Erythroblast (primary cell): ENCODE measurements around the gene PDE9A.

ENCODE experiments used
- DNase-seq, 2 experiments: peaks; one replicate each; lab custom pipeline; 2025; lab: John Stamatoyannopoulos, UW
- GATA1 ChIP-seq: IDR thresholded peaks from 2 replicates; pipeline ENCODE4 v1.6.1; 2011; ENCODE audit warnings: low read depth, mild to moderate bottlenecking, control low read depth, low read length, moderate library complexity
- POLR2A ChIP-seq: IDR thresholded peaks from 2 replicates; pipeline ENCODE4 v1.6.1; 2011; ENCODE audit warnings: mild to moderate bottlenecking, low read length

PDE9A gene

DNA sequence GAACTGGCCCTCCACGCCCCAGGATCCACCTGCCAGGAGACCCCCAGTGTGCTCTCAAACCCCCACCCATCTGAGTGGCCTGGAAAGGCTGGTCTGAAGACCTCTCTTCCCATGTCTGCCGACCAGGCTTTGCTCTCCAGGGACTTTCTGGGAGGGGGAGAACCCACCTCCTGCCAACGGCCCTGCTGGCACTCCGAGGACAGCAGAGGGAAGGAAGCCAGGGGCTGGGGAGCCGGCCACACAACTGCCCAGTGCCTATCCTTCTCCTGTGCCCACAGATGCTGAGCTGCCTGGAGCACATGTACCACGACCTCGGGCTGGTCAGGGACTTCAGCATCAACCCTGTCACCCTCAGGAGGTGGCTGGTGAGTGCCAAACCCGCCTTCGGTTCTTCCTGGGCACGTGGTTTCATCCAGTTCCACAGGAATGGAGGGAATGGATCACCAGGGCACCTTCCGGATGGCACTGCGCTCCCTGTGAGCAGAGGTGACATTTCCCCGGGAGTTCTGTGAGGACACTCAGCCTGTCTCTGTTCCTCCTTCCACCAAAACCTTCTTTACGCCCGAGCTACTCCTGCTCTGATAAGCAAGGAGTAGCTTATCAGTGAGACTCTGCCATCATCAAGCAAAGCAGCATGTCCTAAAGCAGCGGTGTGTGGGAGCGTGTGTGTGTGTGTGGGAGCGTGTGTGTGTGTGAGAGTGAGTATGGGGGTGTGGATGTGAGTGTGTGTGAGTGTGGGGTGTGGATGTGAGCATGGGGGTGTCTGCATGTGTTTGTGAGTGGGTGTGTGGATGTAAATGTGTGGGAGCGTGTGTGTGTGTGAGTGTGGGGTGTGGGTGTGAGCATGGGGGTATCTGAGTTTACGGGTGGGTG lies 105.5 kb downstream of the PDE9A start:
- DNase-seq = no peak
- no peak for TF ChIP-seq GATA1
- no peak for TF ChIP-seq POLR2A

DNA sequence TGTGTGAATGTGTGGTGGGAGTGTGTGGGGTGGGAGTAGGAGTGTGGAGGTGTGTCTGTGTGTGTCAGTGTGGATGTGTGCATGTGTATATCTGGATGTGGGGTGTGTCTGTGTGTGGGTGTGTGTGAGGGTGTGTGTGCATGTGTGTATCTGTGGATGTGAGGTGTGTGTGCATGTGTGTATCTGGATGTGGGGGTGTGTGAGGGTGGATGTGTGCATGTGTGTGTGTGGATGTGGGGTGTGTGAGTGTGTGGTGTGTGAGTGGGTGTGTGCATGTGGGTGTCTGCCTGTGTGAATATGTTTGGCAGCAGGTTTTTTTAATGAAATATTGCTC lies 106.1 kb downstream of the PDE9A start:
- DNase-seq = no peak
- TF ChIP-seq POLR2A (no peak), GATA1 (no peak)

- no peak for DNase-seq
- TF ChIP-seq POLR2A (no peak), GATA1 (no peak)
These were observed 107.0 kb downstream of the PDE9A start for GRCh38 chr21:42760361-42760950.

GRCh38 chr21:42760951-42761751 lies 107.7 kb downstream of the PDE9A start:
- no peak for TF ChIP-seq GATA1
- DNase-seq = no peak

GRCh38 chr21:42761776-42762335 lies 108.4 kb downstream of the PDE9A start:
- DNase-seq = no peak
- TF ChIP-seq POLR2A = no peak
- TF ChIP-seq GATA1 = no peak

GRCh38 chr21:42763581-42764442 lies 110.4 kb downstream of the PDE9A start:
- no peak for DNase-seq
- TF ChIP-seq POLR2A = no peak
- no peak for TF ChIP-seq GATA1

- no peak for DNase-seq
- TF ChIP-seq GATA1 (no peak), POLR2A (no peak)
These were observed 111.0 kb downstream of the PDE9A start for GRCh38 chr21:42764443-42764760.

DNA sequence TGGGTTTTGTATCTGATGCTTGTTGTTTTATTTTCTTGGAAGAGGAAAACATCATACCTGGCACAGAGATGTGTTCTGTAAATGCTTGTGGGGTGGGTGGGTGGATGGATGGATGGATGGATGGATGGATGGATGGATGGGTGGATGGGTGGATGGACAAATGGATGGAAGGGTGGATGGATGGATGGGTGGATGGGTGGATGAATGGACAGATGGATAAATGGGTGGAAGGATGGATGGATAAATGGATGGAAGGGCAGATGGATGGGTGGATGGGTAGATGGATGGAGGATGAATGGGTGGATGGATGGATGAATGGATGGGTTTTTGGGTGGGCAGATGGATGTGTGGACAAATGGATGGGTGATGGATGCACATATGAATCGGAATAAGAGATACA lies 111.5 kb downstream of the PDE9A start:
- DNase-seq = no peak
- TF ChIP-seq POLR2A (no peak), GATA1 (no peak)

GRCh38 chr21:42765656-42766055 lies 112.2 kb downstream of the PDE9A start:
- TF ChIP-seq POLR2A (no peak), GATA1 (no peak)

DNA sequence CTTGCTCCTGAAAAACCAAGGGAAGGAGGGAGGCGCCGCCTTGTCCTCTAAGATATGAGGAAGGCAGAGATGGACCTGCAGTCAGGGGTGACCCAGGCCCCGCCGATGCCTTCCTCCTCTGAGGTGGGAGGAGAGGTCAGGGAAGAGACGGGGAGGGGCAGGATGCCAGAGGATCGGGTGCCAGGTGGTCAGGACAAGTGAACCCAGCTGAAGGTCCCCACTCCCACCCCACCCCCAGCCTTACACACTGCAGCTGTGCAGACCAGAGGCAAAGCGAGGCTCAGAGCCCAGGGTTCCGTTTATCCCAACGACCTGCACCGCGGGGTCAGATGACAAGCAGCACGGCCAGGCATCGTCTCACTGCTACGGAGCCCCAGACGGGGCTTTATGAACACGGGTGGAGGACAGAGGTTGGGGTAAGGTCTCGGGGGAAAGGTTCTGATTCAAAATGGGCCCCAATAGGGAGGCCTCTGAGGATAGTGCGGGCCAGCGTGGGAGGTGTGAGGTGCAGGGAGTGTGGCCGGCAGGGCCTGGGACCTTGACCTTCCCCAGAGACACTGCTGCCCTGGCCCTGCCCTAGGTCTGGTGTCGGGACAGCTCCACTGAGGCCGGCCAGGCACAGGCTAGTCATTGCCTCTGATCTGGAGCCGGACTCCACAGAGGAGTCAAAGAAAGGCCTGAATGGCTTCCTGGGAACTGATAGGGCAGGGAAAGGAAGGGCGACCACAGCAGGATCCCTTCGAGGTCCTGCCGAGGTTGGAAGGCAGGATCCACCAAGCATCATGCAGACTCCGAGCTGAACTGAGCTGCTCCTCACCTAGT lies 113.5 kb downstream of the PDE9A start:
- no peak for TF ChIP-seq GATA1
- no peak for TF ChIP-seq POLR2A
- no peak for DNase-seq

More at GRCh38 chr21:42765656-42766055, 112.2 kb downstream of the PDE9A start:
- no peak for DNase-seq

DNA sequence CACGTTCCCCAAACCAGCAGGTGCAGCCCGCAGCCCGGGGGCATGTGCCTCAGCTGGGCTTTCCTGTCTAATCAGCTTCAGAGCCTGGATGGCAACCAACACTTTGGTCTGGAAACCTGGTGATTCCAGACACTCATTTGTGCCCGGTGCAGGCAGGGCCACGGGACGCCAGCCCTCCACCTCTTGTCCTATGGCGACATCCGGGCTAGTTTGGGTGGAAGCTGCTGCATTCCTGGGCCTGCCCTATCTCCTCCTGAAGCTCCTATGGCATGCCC lies 114.1 kb downstream of the PDE9A start:
- no peak for TF ChIP-seq POLR2A
- TF ChIP-seq GATA1 = no peak
- no peak for DNase-seq

GRCh38 chr21:42768324-42769121 lies 115.1 kb downstream of the PDE9A start:
- TF ChIP-seq POLR2A = no peak
- TF ChIP-seq GATA1 = no peak
- no peak for DNase-seq
